HG03432 (cell line): Measurements from ENCODE around the gene COL4A1.

ENCODE experiments used
- ATAC-seq: cut with Tn5 transposase; IDR thresholded peaks from one replicate; pipeline ENCODE4 v1.9.1; 2021; ENCODE audit warnings: mild to moderate bottlenecking, moderate library complexity; ENCODE audit not compliant: unreplicated experiment

Gene COL4A1

GRCh38 chr13:110297766-110298504 lies 9.0 kb downstream of the COL4A1 start:
- no peak for ATAC-seq

- ATAC-seq = no peak
Measured at GRCh38 chr13:110297011-110297410, 9.9 kb downstream of the COL4A1 start.

- no peak for ATAC-seq
Measured at GRCh38 chr13:110294622-110295021, 12.3 kb downstream of the COL4A1 start.

DNA sequence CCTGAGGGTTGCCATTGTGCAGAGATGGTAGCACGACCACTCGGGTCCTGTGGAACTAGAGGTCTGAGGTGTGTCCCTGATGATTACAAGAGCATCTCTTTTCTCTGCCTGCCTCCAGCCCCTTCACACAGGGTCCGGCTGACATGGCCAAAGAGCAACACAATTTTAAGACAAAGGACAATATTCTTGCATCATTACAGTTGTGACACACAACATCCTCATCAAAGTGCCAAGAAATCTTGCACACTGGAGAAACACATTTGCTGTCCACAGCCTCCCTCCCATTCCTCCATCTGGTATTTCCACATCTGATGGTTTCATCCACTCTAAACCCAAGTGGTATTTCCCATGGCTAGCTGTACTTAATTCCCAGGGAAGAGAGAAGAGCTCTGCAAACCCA lies 12.8 kb downstream of the COL4A1 start:
- ATAC-seq = no peak

DNA sequence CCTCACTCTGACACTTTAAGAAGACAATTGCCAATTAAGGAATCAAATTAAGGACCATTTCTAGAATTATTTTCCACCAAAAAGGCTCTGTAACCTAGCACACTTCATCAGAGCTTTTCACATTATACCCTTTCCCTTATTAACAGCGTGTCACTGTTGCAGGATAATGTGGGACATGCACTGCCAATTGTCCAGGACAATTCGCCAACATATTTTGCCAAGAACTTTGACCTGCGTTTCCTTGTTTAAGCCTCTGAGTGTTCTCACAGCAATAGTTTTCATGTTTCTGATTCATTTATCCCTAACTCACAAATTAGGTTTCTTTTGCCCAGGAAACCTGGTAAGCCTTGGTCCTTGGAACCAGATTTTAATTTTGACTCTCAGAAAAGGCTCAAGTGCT lies 13.3 kb downstream of the COL4A1 start:
- ATAC-seq = no peak

DNA sequence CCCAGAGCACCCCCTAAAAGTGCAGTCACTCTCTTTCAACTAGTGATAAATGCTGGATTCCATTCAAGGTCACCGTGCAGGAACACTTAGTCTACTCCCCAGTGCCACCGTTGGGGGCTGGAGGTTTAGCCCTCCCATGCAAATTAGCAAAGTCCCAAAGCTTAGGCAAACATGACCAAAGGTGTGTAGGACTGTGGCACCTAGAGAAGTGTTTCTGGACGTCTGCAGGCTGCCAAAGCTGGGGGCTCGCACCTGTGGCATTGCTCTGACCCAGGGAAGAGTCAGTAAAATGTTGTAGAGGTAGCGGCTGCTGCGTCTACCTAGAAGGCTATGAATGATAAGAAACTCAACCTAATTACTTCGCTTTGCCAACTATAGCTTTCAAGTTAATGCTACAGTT lies 13.9 kb downstream of the COL4A1 start:
- no peak for ATAC-seq

DNA sequence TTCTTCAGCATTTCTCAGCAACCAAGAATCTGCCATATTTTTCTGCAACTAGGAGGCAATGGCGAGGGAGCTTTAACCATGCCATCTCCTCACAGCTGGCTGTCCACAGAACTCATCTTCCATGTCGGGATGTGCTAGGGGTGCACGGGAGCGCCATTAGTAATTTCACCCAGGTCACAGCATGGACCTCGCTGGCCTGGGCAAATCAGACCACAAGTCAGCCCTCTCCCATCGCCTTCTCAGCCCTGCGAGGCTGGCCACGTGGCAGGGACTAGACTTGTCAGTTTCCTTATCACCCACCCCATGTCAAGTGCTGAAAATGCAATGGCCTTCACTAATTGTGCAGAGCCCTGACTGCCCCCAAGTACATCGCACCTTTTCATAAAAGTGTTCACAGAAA lies 15.7 kb downstream of the COL4A1 start:
- ATAC-seq = no peak

- ATAC-seq = no peak
Measured at GRCh38 chr13:110290826-110291225, 16.1 kb downstream of the COL4A1 start.

DNA sequence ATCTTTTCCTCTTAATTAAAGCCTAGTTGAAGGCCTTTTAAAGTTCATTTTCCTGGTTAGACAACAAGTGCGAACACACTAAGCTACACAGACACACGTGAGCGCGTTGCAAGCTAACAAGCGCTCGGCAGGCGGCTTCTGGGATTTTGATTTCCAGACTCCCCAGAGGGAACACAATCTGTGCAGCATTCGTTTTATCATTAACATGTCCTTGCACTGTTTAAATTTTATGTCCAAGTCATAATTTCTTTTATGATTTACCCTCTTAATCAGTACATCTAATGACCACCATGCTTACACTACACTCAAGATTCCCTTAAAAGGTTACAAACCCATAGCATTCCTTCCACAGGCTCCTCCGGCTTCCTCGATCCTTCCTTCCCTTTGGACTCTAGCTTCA lies 16.8 kb downstream of the COL4A1 start:
- no peak for ATAC-seq

DNA sequence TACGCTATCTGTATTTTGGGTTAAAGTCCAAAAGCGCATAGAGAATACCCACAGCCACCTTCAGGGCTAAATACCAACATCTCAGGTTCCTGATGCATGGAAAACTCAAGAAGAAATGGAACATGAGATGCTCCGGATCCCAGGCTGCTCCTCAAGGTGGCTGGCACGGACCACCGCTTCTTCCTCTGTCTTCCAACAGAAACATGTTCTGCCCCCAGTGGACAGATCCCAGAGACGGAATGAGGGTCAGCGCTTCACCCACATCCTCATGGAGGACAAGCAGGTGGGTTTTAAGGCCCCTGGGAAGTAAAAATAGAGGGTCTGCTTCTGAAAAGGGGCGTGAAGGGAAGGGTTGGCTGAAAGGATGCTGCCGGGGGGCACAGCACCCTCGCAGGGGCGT lies 17.3 kb downstream of the COL4A1 start:
- no peak for ATAC-seq

DNA sequence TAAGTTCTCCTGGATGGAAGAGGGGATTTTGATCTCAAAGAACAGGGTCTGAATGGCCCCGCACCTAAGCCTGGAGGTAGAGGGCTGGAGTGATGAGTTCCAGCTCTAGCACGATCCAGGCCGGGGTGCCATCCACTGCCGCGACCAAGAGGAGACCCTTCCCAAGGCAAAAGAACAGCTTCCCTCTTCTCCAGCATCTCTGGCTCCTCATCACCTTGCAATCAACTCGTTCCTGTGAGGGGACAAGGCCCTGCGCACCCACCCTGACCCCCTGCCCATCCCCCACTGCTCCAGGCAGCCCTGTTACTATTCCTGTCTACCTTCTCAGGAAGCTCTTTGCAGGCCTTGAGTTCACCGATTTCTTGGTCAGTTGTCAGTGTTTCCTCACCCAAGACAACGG lies 17.8 kb downstream of the COL4A1 start:
- ATAC-seq = no peak

- no peak for ATAC-seq
Measured at GRCh38 chr13:110286833-110287819, 19.8 kb downstream of the COL4A1 start.

DNA sequence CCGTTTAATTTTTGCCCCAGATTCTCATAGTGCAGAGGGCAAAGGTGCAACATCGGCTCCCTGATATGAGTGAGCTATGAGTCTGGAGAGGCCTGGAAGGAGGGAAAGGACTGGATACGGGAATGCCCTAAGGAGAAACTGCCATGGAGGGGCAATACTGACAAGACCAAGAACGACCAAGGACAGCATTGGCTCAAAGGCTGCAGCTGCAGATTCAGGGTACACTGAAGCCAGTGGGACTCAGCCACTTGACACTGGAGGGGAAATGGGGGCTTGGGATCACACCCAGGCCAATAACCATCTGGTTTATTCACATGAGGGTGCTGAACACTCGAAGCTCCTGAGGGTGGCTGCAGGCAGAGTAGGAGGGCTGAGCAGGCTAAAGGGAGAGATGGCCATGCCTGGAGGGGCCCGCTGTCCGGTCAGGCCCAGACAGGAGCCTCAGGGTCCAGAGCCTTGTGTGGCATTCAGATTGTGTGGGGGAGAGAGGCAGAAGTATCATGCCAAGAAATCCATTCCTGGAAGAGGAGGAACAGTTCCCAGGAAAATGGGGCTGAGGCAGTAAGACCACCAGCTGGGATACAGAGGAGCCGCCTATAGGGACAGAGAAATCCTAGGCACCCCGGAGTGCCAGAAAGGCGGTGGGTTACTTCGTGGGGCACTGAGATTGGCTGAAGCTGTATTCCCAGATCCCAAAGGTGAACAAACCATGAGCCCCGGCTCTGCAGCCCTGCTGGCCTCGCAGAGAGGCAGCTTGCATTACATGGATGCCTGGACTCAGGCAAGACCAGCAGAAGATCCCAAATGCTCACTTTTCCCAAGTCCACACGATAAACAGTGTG lies 20.7 kb downstream of the COL4A1 start:
- ATAC-seq = no peak

GRCh38 chr13:110284779-110285484 lies 22.0 kb downstream of the COL4A1 start:
- ATAC-seq = no peak

- no peak for ATAC-seq
Measured at GRCh38 chr13:110283736-110284517, 23.0 kb downstream of the COL4A1 start.

DNA sequence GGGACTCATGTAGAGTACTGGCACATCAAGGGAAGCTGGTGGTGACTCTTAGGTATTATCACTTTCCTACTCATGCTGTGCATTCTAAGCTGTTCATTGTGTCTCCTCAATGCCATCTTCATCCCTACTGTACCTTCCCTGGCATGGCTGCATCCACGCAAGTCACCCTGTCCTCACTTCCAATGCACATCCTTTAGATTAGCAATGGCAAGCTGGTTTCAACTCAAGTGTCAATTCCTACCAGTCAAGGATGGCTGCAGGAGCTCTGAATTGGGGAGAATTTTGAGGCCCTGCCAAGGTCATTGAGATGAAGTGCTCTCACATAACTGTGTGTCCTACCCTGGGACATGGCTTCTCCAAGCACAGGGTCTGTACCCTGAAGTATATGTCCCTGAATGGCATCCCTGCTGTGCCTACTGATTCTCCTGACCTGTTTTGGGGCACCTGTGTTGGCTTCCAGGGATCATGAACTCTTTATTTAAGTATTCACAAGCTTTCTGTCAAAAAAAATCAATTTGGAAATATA lies 24.6 kb downstream of the COL4A1 start:
- ATAC-seq = no peak

DNA sequence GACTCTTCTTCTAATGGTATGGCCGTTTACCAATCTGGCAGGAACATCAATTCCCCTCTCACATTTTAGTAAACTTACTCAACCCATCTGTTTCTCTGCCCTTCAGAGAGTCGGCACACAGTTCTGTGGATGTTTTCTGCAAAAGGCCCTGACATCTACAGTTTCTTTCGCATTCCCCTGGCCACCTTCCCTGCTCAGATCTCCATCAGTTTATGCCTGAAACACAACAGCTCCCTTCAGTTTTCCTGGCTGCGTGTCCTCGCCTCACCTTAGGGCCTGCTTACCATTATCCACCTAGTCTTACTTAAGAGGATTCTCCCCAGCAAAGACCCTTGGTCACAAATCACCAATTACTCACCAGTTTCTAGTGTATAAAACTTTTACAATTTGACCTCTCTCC lies 25.2 kb downstream of the COL4A1 start:
- no peak for ATAC-seq

- no peak for ATAC-seq
Measured at GRCh38 chr13:110280985-110281688, 25.8 kb downstream of the COL4A1 start.
